Calu3 (cell line): ENCODE measurements around the gene DYNLRB1. TPM values are rescaled to one million over a fixed set of nuclear protein-coding genes. Genes with fewer than 3 reads are reported as not detected.
"Not testable (repeated sequence)": the region's sequence is repeated elsewhere in the genome, so short reads cannot be mapped to it uniquely, and the experiment has no call there.

Source experiments
- BruUV-seq: library from RNA; stranded (reverse); fragments of 400-500 nt; replicated peaks from 2 replicates; lab custom pipeline; 2021; lab: Mats Ljungman, UMichigan
- CTCF ChIA-PET: fragments of 300-600 bp; sonication (Branson Sonifier 250); formaldehyde crosslinking; loops from one replicate; lab custom pipeline; 2022; ENCODE audit warnings: antibody characterized with exemption; lab: Charles Lee
- DNase-seq: peaks from one replicate; pipeline ENCODE4 v3.0.0; 2022
- H3K27ac Mint-ChIP-seq: one replicate; pipeline ENCODE4 v1.8.0; 2022; ENCODE audit warnings: mixed read lengths; ENCODE audit not compliant: unreplicated experiment
- H3K27me3 Mint-ChIP-seq: one replicate; pipeline ENCODE4 v1.8.0; 2022; ENCODE audit warnings: mixed read lengths; ENCODE audit not compliant: unreplicated experiment
- H3K36me3 Mint-ChIP-seq: one replicate; pipeline ENCODE4 v1.8.0; 2022; ENCODE audit warnings: mild to moderate bottlenecking, moderate library complexity, mixed read lengths; ENCODE audit not compliant: insufficient read depth, unreplicated experiment
- H3K4me1 Mint-ChIP-seq: one replicate; pipeline ENCODE4 v1.8.0; 2022; ENCODE audit warnings: mild to moderate bottlenecking, low read depth, mixed read lengths; ENCODE audit not compliant: unreplicated experiment
- H3K4me3 Mint-ChIP-seq: one replicate; pipeline ENCODE4 v1.8.0; 2022; ENCODE audit warnings: mild to moderate bottlenecking, low read depth, moderate library complexity, mixed read lengths; ENCODE audit not compliant: unreplicated experiment
- H3K9me3 Mint-ChIP-seq: one replicate; pipeline ENCODE4 v1.8.0; 2022; ENCODE audit warnings: low read depth, mixed read lengths; ENCODE audit not compliant: unreplicated experiment
- CTCF ChIP-seq: fragments of 200-600 bp; IDR thresholded peaks from one replicate; pipeline ENCODE4 v1.8.0; 2022; ENCODE audit warnings: antibody characterized with exemption; ENCODE audit not compliant: unreplicated experiment
- intact Hi-C: fragments of 100-400 bp; cut with micrococcal nuclease; formaldehyde crosslinking; loops from one replicate; pipeline ENCODE4 v1.10.0; 2022; ENCODE audit not compliant: unreplicated experiment
- total RNA-seq: library from RNA; stranded (reverse); gene quantifications from 2 replicates; pipeline ENCODE4 v1.2.3, GENCODE V29; 2022

Gene DYNLRB1
- total RNA-seq, 1 experiment from 2014 or later = 229 TPM

- no peak overlapping the region for H3K4me3 Mint-ChIP-seq
- intact Hi-C loops = no loop called here
- H3K36me3 Mint-ChIP-seq = peaks cover 83% of the 10 kb centered on the region
- H3K27me3 Mint-ChIP-seq = no peaks in the 10 kb centered on the region
- H3K4me1 Mint-ChIP-seq = peaks cover 47% of the 10 kb centered on the region
- DNase-seq = no peak
- BruUV-seq = no TSS peak
- H3K27ac Mint-ChIP-seq = peak overlapping the region; percentile 88
- no peaks in the 10 kb centered on the region for H3K9me3 Mint-ChIP-seq
- CTCF ChIA-PET = interaction anchor here (0.5 to 1.2 kb wide), 3 partner anchors 201 to 457 kb away, joined by 3 to 4 read pairs (median 4); no protein-coding TSS in a partner anchor
- TF ChIP-seq CTCF = no peak
These were observed 3.2 kb upstream of the DYNLRB1 start for GRCh38 chr20:34512955-34513419.

GRCh38 chr20:34514034-34514433, 2.2 kb upstream of the DYNLRB1 start:
- H3K4me3 Mint-ChIP-seq = peak overlapping the region; percentile 83
- BruUV-seq, H3K9me3 Mint-ChIP-seq, intact Hi-C loops, DNase-seq, H3K27me3 Mint-ChIP-seq: not testable (repeated sequence)
- CTCF ChIA-PET = interaction anchor here (1.2 to 1.9 kb wide), 2 partner anchors 9 to 202 kb away, joined by 3 to 10 read pairs; no protein-coding TSS in a partner anchor
- peak overlapping the region; percentile 82 for H3K27ac Mint-ChIP-seq
- H3K36me3 Mint-ChIP-seq = peaks cover 84% of the 10 kb centered on the region
- H3K4me1 Mint-ChIP-seq = peaks cover 55% of the 10 kb centered on the region

GRCh38 chr20:34514897-34515483, 1.2 kb upstream of the DYNLRB1 start:
- DNase-seq = no peak
- Mint-ChIP-seq H3K4me3 (peak overlapping the region; percentile 83), H3K36me3 (peaks cover 82% of the 10 kb centered on the region), H3K9me3 (no peaks in the 10 kb centered on the region), H3K4me1 (peaks cover 55% of the 10 kb centered on the region), H3K27ac (peak overlapping the region; percentile 82), H3K27me3 (no peaks in the 10 kb centered on the region)
- intact Hi-C loops = no loop called here
- no TSS peak for BruUV-seq
- TF ChIP-seq CTCF = no peak
- CTCF ChIA-PET = interaction anchor here (0.8 to 2.5 kb wide), 6 partner anchors 9 to 203 kb away, joined by 3 to 22 read pairs (median 4); partner anchors contain the start of gene ITCH

GRCh38 chr20:34515484-34516246, 557 bp upstream of the DYNLRB1 start:
- TF ChIP-seq CTCF = no peak
- BruUV-seq = TSS peak; percentile 64
- DNase-seq = peak; percentile 66
- H3K27me3 Mint-ChIP-seq = no peaks in the 10 kb centered on the region
- peaks cover 55% of the 10 kb centered on the region for H3K4me1 Mint-ChIP-seq
- no peaks in the 10 kb centered on the region for H3K9me3 Mint-ChIP-seq
- peaks cover 78% of the 10 kb centered on the region for H3K36me3 Mint-ChIP-seq
- peak overlapping the region; percentile 83 for H3K4me3 Mint-ChIP-seq
- CTCF ChIA-PET = interaction anchor here (0.8 to 2.5 kb wide), 8 partner anchors 8 to 204 kb away, joined by 3 to 22 read pairs (median 3); partner anchors contain the start of gene ITCH
- intact Hi-C loops = no loop called here
- peak overlapping the region; percentile 82 for H3K27ac Mint-ChIP-seq
